HEK293T (cell line): ENCODE data around the gene GIGYF1.

Experiments used
- CTCF ChIA-PET: fragments of 350-600 bp; formaldehyde crosslinking; extraction: SDS; loops from one replicate; lab custom pipeline; 2021; ENCODE audit warnings: antibody characterized with exemption, inconsistent platforms; lab: Yijun Ruan, JAX
- POLR2A ChIA-PET: fragments of 350-600 bp; formaldehyde crosslinking; extraction: SDS; loops from one replicate; lab custom pipeline; 2020; ENCODE audit warnings: antibody characterized with exemption, inconsistent platforms; lab: Yijun Ruan, JAX
- DNase-seq: peaks from one replicate; pipeline ENCODE4 v3.0.0; 2012; ENCODE audit warnings: mixed read lengths; ENCODE audit errors: extremely low spot score
- ARNT ChIP-seq: fragments of 450-650 bp; IDR thresholded peaks from 2 replicates; pipeline ENCODE4 v1.6.1; 2017; ENCODE audit warnings: mild to moderate bottlenecking
- BHLHE40 ChIP-seq: fragments of 450-650 bp; IDR thresholded peaks from 2 replicates; pipeline ENCODE4 v1.6.1; 2016; ENCODE audit warnings: mild to moderate bottlenecking, moderate library complexity, borderline replicate concordance
- CTBP1 ChIP-seq: fragments of 450-650 bp; IDR thresholded peaks from 2 replicates; pipeline ENCODE4 v1.6.1; 2016; ENCODE audit warnings: borderline replicate concordance
- ELF4 ChIP-seq: fragments of 450-650 bp; IDR thresholded peaks from 2 replicates; pipeline ENCODE4 v1.6.1; 2017; ENCODE audit warnings: antibody characterized with exemption
- FOXA1 ChIP-seq: fragments of 450-650 bp; IDR thresholded peaks from 2 replicates; pipeline ENCODE4 v1.6.1; 2016; ENCODE audit warnings: mild to moderate bottlenecking
- FOXK2 ChIP-seq: fragments of 450-650 bp; IDR thresholded peaks from 2 replicates; pipeline ENCODE4 v1.6.1; 2016; ENCODE audit warnings: mild to moderate bottlenecking
- FOXM1 ChIP-seq: fragments of 450-650 bp; IDR thresholded peaks from 2 replicates; pipeline ENCODE4 v1.6.1; 2017; ENCODE audit warnings: mild to moderate bottlenecking, borderline replicate concordance
- HDGF ChIP-seq: fragments of 450-650 bp; IDR thresholded peaks from 2 replicates; pipeline ENCODE4 v1.6.1; 2017; ENCODE audit warnings: antibody characterized with exemption, borderline replicate concordance
- L3MBTL2 ChIP-seq: fragments of 450-650 bp; conservative IDR thresholded peaks from 2 replicates; pipeline ENCODE4 v1.6.1; 2016; ENCODE audit warnings: mild to moderate bottlenecking
- LEF1 ChIP-seq: fragments of 450-650 bp; IDR thresholded peaks from 2 replicates; pipeline ENCODE4 v1.6.1; 2017; ENCODE audit warnings: mild to moderate bottlenecking, borderline replicate concordance
- NFRKB ChIP-seq: fragments of 450-650 bp; IDR thresholded peaks from 2 replicates; pipeline ENCODE4 v1.6.1; 2016; ENCODE audit warnings: mild to moderate bottlenecking, moderate library complexity
- PKNOX1 ChIP-seq: fragments of 450-650 bp; IDR thresholded peaks from 2 replicates; pipeline ENCODE4 v1.6.1; 2016
- SP1 ChIP-seq: fragments of 450-650 bp; IDR thresholded peaks from 2 replicates; pipeline ENCODE4 v1.6.1; 2017
- SUZ12 ChIP-seq: fragments of 450-650 bp; IDR thresholded peaks from 2 replicates; pipeline ENCODE4 v1.6.1; 2016; ENCODE audit warnings: mild to moderate bottlenecking
- TARDBP ChIP-seq: fragments of 450-650 bp; IDR thresholded peaks from 2 replicates; pipeline ENCODE4 v1.6.1; 2016
- ZNF384 ChIP-seq: fragments of 450-650 bp; IDR thresholded peaks from 2 replicates; pipeline ENCODE4 v1.6.1; 2016

Gene GIGYF1

GRCh38 chr7:100681491-100682227 is 12.4 kb downstream of the GIGYF1 start:
- ChIA-PET POLR2A (interaction anchor here (1.3 to 1.5 kb wide), 2 partner anchors 10 to 24 kb away, joined by 6 to 9 read pairs; partner anchors contain the start of gene POP7), CTCF (interaction anchor here (0.9 to 1.2 kb wide), 2 partner anchors 10 to 12 kb away, joined by 3 read pairs; no protein-coding TSS in a partner anchor)
- no peak for TF ChIP-seq L3MBTL2
- TF ChIP-seq HDGF, result no peak
- TF ChIP-seq TARDBP, result no peak
- TF ChIP-seq SUZ12, result no peak
- no peak for TF ChIP-seq SP1
- no peak for DNase-seq

GRCh38 chr7:100680576-100681271 is 13.3 kb downstream of the GIGYF1 start:
- no peak for DNase-seq
- ChIA-PET CTCF (interaction anchor here (0.9 to 1.2 kb wide), 2 partner anchors 11 to 12 kb away, joined by 3 read pairs; no protein-coding TSS in a partner anchor), POLR2A (interaction anchor here (1.1 to 1.5 kb wide), 3 partner anchors 11 to 142 kb away, joined by 3 to 9 read pairs (median 6); partner anchors contain the start of genes AGFG2 and POP7)
- TF ChIP-seq SUZ12, result no peak
- no peak for TF ChIP-seq PKNOX1
- no peak for TF ChIP-seq HDGF
- TF ChIP-seq ZNF384, result no peak
- no peak for TF ChIP-seq FOXK2
- no peak for TF ChIP-seq FOXM1

- ChIA-PET CTCF (interaction anchor here (1.2 kb wide), 1 partner anchor 12 kb away, joined by 3 read pairs; no protein-coding TSS in a partner anchor), POLR2A (interaction anchor here (1.1 to 1.5 kb wide), 3 partner anchors 12 to 141 kb away, joined by 3 to 9 read pairs (median 6); partner anchors contain the start of genes AGFG2 and POP7)
- no peak for TF ChIP-seq HDGF
- no peak for TF ChIP-seq TARDBP
- TF ChIP-seq SP1, result no peak
- TF ChIP-seq LEF1, result no peak
- no peak for TF ChIP-seq ELF4
- TF ChIP-seq BHLHE40, result no peak
- TF ChIP-seq ZNF384, result no peak
- TF ChIP-seq L3MBTL2, result no peak
- TF ChIP-seq NFRKB, result no peak
- TF ChIP-seq SUZ12, result no peak
- no peak for TF ChIP-seq FOXK2
- TF ChIP-seq FOXM1, result no peak
- TF ChIP-seq PKNOX1, result no peak
- no peak for TF ChIP-seq FOXA1
- no peak for TF ChIP-seq CTBP1
- TF ChIP-seq ARNT, result no peak
- DNase-seq, result no peak
Observed at GRCh38 chr7:100679927-100680575, 14.0 kb downstream of the GIGYF1 start.

GRCh38 chr7:100679129-100679926 is 14.7 kb downstream of the GIGYF1 start:
- POLR2A ChIA-PET, result interaction anchor here (0.8 to 1.5 kb wide), 4 partner anchors 24 to 141 kb away, joined by 3 to 5 read pairs (median 3); partner anchors contain the start of genes AGFG2, FBXO24, LRCH4 and POP7
- TF ChIP-seq HDGF (no peak), SP1 (no peak), ELF4 (no peak), FOXA1 (no peak), ARNT (no peak), ZNF384 (no peak), L3MBTL2 (no peak), CTBP1 (no peak), BHLHE40 (no peak)
- CTCF ChIA-PET, result interaction anchor here (0.7 to 1.5 kb wide), 3 partner anchors 26 to 145 kb away, joined by 3 to 4 read pairs (median 3); no protein-coding TSS in a partner anchor
- DNase-seq, result no peak

GRCh38 chr7:100678291-100678984 is 15.6 kb downstream of the GIGYF1 start:
- ChIA-PET CTCF (interaction anchor here (0.7 to 1.5 kb wide), 4 partner anchors 13 to 144 kb away, joined by 3 to 4 read pairs (median 3); no protein-coding TSS in a partner anchor), POLR2A (interaction anchor here (0.8 to 1.5 kb wide), 3 partner anchors 25 to 92 kb away, joined by 3 to 5 read pairs (median 3); partner anchors contain the start of genes FBXO24, LRCH4 and POP7)
- TF ChIP-seq PKNOX1, result no peak
- TF ChIP-seq NFRKB, result no peak
- TF ChIP-seq ZNF384, result no peak
- no peak for TF ChIP-seq FOXA1
- DNase-seq, result no peak
